HepG2 (cell line): ENCODE measurements around the gene GBP2. TPM values are rescaled to one million over a fixed set of nuclear protein-coding genes. Genes with fewer than 3 reads are reported as not detected.

Experiments
- ATAC-seq: fragments of 200-7000 bp; cut with Tn5 transposase; 3 replicates; pipeline ENCODE4 v1.9.1; 2020; ENCODE audit warnings: mild to moderate bottlenecking, moderate library complexity
- BruUV-seq: library from RNA; stranded (reverse); fragments of 400-500 nt; replicated peaks from 2 replicates; lab custom pipeline; 2021; lab: Mats Ljungman, UMichigan
- CTCF ChIA-PET: fragments of 300-600 bp; formaldehyde crosslinking; extraction: SDS; loops from one replicate; lab custom pipeline; 2021; ENCODE audit warnings: low total read pairs, inconsistent platforms, low intra/inter-chr PET ratio; lab: Yijun Ruan, JAX
- POLR2A ChIA-PET: fragments of 350-600 bp; sonication (Branson Sonifier 250); formaldehyde crosslinking; loops from one replicate; lab custom pipeline; 2020; ENCODE audit warnings: antibody characterized with exemption, inconsistent platforms; lab: Yijun Ruan, JAX
- DNase-seq: peaks from one replicate; pipeline ENCODE4 v3.0.0-alpha.2; 2015; ENCODE audit warnings: low spot score
- FAIRE-seq: peaks from 3 replicates; lab custom pipeline; 2011; peaks lifted over from hg19 to GRCh38; lab: Jason Lieb, UNC
- H2AFZ ChIP-seq: one replicate; pipeline ENCODE4 v1.6.1; 2011; ENCODE audit warnings: low read length, inconsistent platforms
- H3K27ac ChIP-seq: fragments of 300-600 bp; 3 replicates; pipeline ENCODE4 v1.8.0; 2011; ENCODE audit warnings: mixed run types, mild to moderate bottlenecking, mixed read lengths, low read length, inconsistent platforms; ENCODE audit not compliant: insufficient read depth; ENCODE audit errors: extremely low read length
- H3K27me3 ChIP-seq, 2 experiments: fragments of 200-600 bp in 1 of 2; 2 replicates in 1 of 2; 3 replicates in 1 of 2; pipeline versions ENCODE4 v1.6.0 to v1.8.0; 2011; ENCODE audit warnings: low read length in 2 of 2, mild to moderate bottlenecking in 2 of 2, moderate library complexity in 2 of 2, inconsistent platforms in 1 of 2; ENCODE audit not compliant: insufficient read depth in 2 of 2, control insufficient read depth in 1 of 2
- H3K36me3 ChIP-seq, 2 experiments: fragments of 200-600 bp in 1 of 2; replicated peaks in 1 of 2; 2 replicates in 1 of 2; 3 replicates in 1 of 2; pipeline versions ENCODE4 v1.5.1 to v1.8.0; 2011; ENCODE audit warnings: low read length in 2 of 2, inconsistent platforms in 1 of 2; ENCODE audit not compliant: insufficient read depth in 2 of 2, control insufficient read depth in 1 of 2
- H3K4me1 ChIP-seq: 2 replicates; pipeline ENCODE4 v1.5.1; 2012; ENCODE audit warnings: low read length, inconsistent platforms; ENCODE audit not compliant: insufficient read depth
- H3K4me2 ChIP-seq: 2 replicates; pipeline ENCODE4 v1.6.0; 2011; ENCODE audit warnings: low read depth, low read length, inconsistent platforms
- H3K4me3 ChIP-seq, 3 experiments: fragments of 200-600 bp in 1 of 3; sonication (generic), shearing (Covaris generic) in 1 of 3; replicated peaks in 1 of 3; 2 replicates each; pipeline ENCODE4 v1.5.1; 2011 to 2016; ENCODE audit warnings: low read length in 3 of 3, inconsistent platforms in 2 of 3, low read depth in 2 of 3, mild to moderate bottlenecking in 2 of 3, control low read depth in 1 of 3, mixed read lengths in 1 of 3; ENCODE audit not compliant: insufficient read depth in 1 of 3
- H3K79me2 ChIP-seq: one replicate; pipeline ENCODE4 v1.6.1; 2011; ENCODE audit warnings: low read length, inconsistent platforms; ENCODE audit not compliant: insufficient read depth
- H3K9ac ChIP-seq: 2 replicates; pipeline ENCODE4 v1.6.0; 2011; ENCODE audit warnings: mild to moderate bottlenecking, low read depth, low read length, inconsistent platforms; ENCODE audit not compliant: insufficient read depth
- H3K9me3 ChIP-seq: 2 replicates; pipeline ENCODE4 v1.5.1; 2012; ENCODE audit warnings: mild to moderate bottlenecking, low read length
- H4K20me1 ChIP-seq: 2 replicates; pipeline ENCODE4 v1.6.0; 2011; ENCODE audit warnings: inconsistent platforms, mild to moderate bottlenecking, low read length, moderate library complexity; ENCODE audit not compliant: insufficient read depth
- HNRNPLL ChIP-seq: fragments of 200-400 bp; formaldehyde crosslinking; IDR thresholded peaks from 2 replicates; pipeline ENCODE4 v1.6.1; 2017; ENCODE audit warnings: mild to moderate bottlenecking, low read depth, low read length; ENCODE audit not compliant: poor library complexity, severe bottlenecking
- HOXA3 ChIP-seq: sonication (generic); formaldehyde crosslinking; IDR thresholded peaks from 2 replicates; pipeline ENCODE4 v1.5.0; 2020; ENCODE audit warnings: missing genetic modification reagents
- KLF15 ChIP-seq: sonication (generic); formaldehyde crosslinking; IDR thresholded peaks from 2 replicates; pipeline ENCODE4 v1.8.1; 2023; ENCODE audit warnings: borderline replicate concordance, mild to moderate bottlenecking, inconsistent platforms, missing genetic modification reagents, mixed read lengths
- MATR3 ChIP-seq: sonication (generic); formaldehyde crosslinking; IDR thresholded peaks from 2 replicates; pipeline ENCODE4 v1.4.0; 2020; ENCODE audit warnings: missing genetic modification reagents
- MTERF4 ChIP-seq: sonication (generic); formaldehyde crosslinking; IDR thresholded peaks from 2 replicates; pipeline ENCODE4 v1.8.0; 2023; ENCODE audit warnings: mild to moderate bottlenecking, missing genetic modification reagents
- MYC ChIP-seq: sonication (generic); formaldehyde crosslinking; IDR thresholded peaks from 2 replicates; pipeline ENCODE4 v1.9.0; 2021; ENCODE audit warnings: missing genetic modification reagents, borderline replicate concordance
- NFIB ChIP-seq: sonication (generic); formaldehyde crosslinking; IDR thresholded peaks from 2 replicates; pipeline ENCODE4 v1.9.0; 2021; ENCODE audit warnings: missing genetic modification reagents, mild to moderate bottlenecking, borderline replicate concordance
- SMAD3 ChIP-seq: sonication (generic); formaldehyde crosslinking; IDR thresholded peaks from 2 replicates; pipeline ENCODE4 v1.4.0; 2020; ENCODE audit warnings: missing genetic modification reagents
- ZBTB49 ChIP-seq: sonication (generic); formaldehyde crosslinking; IDR thresholded peaks from 2 replicates; pipeline ENCODE4 v1.4.0; 2020; ENCODE audit warnings: missing genetic modification reagents, borderline replicate concordance
- ZNF709 ChIP-seq: sonication (generic); formaldehyde crosslinking; IDR thresholded peaks from 2 replicates; pipeline ENCODE4 v1.5.0; 2020; ENCODE audit warnings: mild to moderate bottlenecking, missing genetic modification reagents
- ZUFSP ChIP-seq: sonication (generic); formaldehyde crosslinking; IDR thresholded peaks from 2 replicates; pipeline ENCODE4 v1.9.0; 2021; ENCODE audit warnings: missing genetic modification reagents, mild to moderate bottlenecking, borderline replicate concordance
- WGBS: methylation state at CpG from one replicate; pipeline ENCODE4 v1.1.6; 2017; ENCODE audit warnings: low lambda C conversion rate; 5-methylcytosine and 5-hydroxymethylcytosine counted together
- in situ Hi-C: cut with HindIII; loops from 2 replicates; pipeline ENCODE4 v1.10.0; 2017; ENCODE audit warnings: low pct_unique_long_range_greater_than_20kb; ENCODE audit not compliant: extremely low pct_ligation_motif_present
- intact Hi-C: fragments of 100-400 bp; cut with micrococcal nuclease; formaldehyde crosslinking; loops from one replicate; pipeline ENCODE4 v1.10.0; 2022; ENCODE audit not compliant: unreplicated experiment
- polyA plus RNA-seq, 8 experiments: library from polyadenylated mRNA; depleted of rRNA in 3 of 8; stranded (reverse) in 7 of 8; unstranded in 1 of 8; fragments of >200 nt; fragmentation: Illumina TruSeq in 4 of 8; extraction: Trizol in 4 of 8; gene quantifications; 2 replicates each; pipeline versions ENCODE4 v1.2.1 to v1.2.3, GENCODE V29; 2011 to 2016; ENCODE audit warnings: low read depth in 4 of 8, missing spikeins in 1 of 8, mixed read lengths in 1 of 8; ENCODE audit not compliant: insufficient read depth in 1 of 8
- total RNA-seq, 5 experiments: library from RNA; depleted of rRNA; stranded (reverse); fragments of >200 nt; fragmentation: Illumina TruSeq; extraction: Trizol; gene quantifications; 2 replicates each; pipeline ENCODE4 v1.2.3, GENCODE V29; 2016; ENCODE audit warnings: low read depth in 1 of 5
- TF ChIP-seq, protein P1 (sequence below): IDR thresholded peaks from 2 replicates; pipeline ENCODE4 v1.6.1; 2016; ENCODE audit warnings: low read depth, borderline replicate concordance
- TF ChIP-seq, protein P2 (sequence below): sonication (generic); formaldehyde crosslinking; IDR thresholded peaks from 2 replicates; pipeline ENCODE4 v1.8.1; 2022; ENCODE audit warnings: low read depth, mild to moderate bottlenecking, missing genetic modification reagents

The GBP2 gene
- total and polyA plus RNA-seq, 2 of the 13 experiments (the other 11 are each of a cell fraction or from before 2014, with no cell fraction given) = 5.1 to 6.2 TPM

- H3K27me3 ChIP-seq = no peaks in the 10 kb centered on the region
- TF ChIP-seq MTERF4 = no peak
- TF ChIP-seq, protein P1, sequence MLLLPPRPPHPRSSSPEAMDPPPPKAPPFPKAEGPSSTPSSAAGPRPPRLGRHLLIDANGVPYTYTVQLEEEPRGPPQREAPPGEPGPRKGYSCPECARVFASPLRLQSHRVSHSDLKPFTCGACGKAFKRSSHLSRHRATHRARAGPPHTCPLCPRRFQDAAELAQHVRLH = no peak
- TF ChIP-seq ZBTB49 (CRISPR knock-in tag) = no peak
- no peak for TF ChIP-seq SMAD3
- no peak for TF ChIP-seq MATR3
- no peak for TF ChIP-seq MYC (CRISPR knock-in tag)
- TF ChIP-seq ZNF709 (CRISPR knock-in tag) = no peak
- TF ChIP-seq HOXA3 = no peak
- no peak for TF ChIP-seq HNRNPLL
- TF ChIP-seq KLF15 (CRISPR knock-in tag) = no peak
- TF ChIP-seq ZUFSP = no peak
- TF ChIP-seq, protein P2, sequence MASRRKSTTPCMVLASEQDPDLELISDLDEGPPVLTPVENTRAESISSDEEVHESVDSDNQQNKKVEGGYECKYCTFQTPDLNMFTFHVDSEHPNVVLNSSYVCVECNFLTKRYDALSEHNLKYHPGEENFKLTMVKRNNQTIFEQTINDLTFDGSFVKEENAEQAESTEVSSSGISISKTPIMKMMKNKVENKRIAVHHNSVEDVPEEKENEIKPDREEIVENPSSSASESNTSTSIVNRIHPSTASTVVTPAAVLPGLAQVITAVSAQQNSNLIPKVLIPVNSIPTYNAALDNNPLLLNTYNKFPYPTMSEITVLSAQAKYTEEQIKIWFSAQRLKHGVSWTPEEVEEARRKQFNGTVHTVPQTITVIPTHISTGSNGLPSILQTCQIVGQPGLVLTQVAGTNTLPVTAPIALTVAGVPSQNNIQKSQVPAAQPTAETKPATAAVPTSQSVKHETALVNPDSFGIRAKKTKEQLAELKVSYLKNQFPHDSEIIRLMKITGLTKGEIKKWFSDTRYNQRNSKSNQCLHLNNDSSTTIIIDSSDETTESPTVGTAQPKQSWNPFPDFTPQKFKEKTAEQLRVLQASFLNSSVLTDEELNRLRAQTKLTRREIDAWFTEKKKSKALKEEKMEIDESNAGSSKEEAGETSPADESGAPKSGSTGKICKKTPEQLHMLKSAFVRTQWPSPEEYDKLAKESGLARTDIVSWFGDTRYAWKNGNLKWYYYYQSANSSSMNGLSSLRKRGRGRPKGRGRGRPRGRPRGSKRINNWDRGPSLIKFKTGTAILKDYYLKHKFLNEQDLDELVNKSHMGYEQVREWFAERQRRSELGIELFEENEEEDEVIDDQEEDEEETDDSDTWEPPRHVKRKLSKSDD (CRISPR knock-in tag) = no peak
- TF ChIP-seq NFIB (CRISPR knock-in tag) = no peak
- no peak for ATAC-seq
Measured at GRCh38 chr1:89070509-89070908, 55.4 kb downstream of the GBP2 start.

More at GRCh38 chr1:89070509-89070908, 55.4 kb downstream of the GBP2 start:
- no peak overlapping the region for H3K9ac ChIP-seq
- peaks cover 17% of the 10 kb centered on the region for H3K4me1 ChIP-seq
- DNase-seq (no peak), FAIRE-seq (no peak)
- ChIA-PET POLR2A (no interaction called here), CTCF (no interaction called here)
- BruUV-seq = no TSS peak
- H4K20me1 ChIP-seq = no peaks in the 10 kb centered on the region
- H3K4me2 ChIP-seq = no peak overlapping the region
- WGBS = 100% methylated on average over 1 of the region's 1 CpG
- H3K27ac ChIP-seq = no peak overlapping the region
- H3K79me2 ChIP-seq = no peaks in the 10 kb centered on the region
- H3K9me3 ChIP-seq = no peaks in the 10 kb centered on the region
- no peaks in the 10 kb centered on the region for H3K36me3 ChIP-seq
- no peak overlapping the region for H2AFZ ChIP-seq
- in situ Hi-C loops = no loop called here
- H3K4me3 ChIP-seq = no peak overlapping the region
- intact Hi-C loops = no loop called here
